HG02852 (cell line): ENCODE measurements around the gene TCEAL2.
A peak's percentile ranks its signal among the peaks of the same experiment; 100 is the strongest.
"Not testable (repeated sequence)": the region's sequence is repeated elsewhere in the genome, so short reads cannot be mapped to it uniquely, and the experiment has no call there.

ENCODE experiments used
- ATAC-seq: cut with Tn5 transposase; IDR thresholded peaks from one replicate; pipeline ENCODE4 v1.9.1; 2021; ENCODE audit warnings: mild to moderate bottlenecking, moderate library complexity; ENCODE audit not compliant: unreplicated experiment

TCEAL2 gene

DNA sequence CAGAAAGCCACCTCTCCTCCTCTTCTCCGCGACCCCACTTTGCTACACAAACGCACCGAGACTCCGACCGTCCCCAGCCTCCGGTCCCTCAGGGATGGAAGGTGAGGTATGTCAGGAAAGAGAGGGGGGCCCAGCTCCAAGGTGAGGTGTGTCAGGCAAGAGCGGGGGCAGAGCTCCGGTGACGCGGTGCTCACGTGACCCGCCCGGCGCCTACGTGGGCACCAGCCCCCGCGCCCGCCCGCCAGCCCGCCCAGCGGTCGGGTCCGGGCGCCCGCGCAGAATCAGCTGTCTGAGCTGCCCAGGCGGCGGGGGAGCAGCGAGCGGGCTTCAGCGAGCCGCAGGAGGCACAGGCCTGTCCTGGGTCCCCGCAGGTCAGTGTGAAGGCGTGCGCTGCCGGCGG lies at the start of gene TCEAL2:
Gene TCEAL2, plus strand, starts transcription at position 244 of the 400 bp plus-strand sequence. CDS start 1,152 bp downstream, outside the sequence.
- not testable (repeated sequence) for ATAC-seq

DNA sequence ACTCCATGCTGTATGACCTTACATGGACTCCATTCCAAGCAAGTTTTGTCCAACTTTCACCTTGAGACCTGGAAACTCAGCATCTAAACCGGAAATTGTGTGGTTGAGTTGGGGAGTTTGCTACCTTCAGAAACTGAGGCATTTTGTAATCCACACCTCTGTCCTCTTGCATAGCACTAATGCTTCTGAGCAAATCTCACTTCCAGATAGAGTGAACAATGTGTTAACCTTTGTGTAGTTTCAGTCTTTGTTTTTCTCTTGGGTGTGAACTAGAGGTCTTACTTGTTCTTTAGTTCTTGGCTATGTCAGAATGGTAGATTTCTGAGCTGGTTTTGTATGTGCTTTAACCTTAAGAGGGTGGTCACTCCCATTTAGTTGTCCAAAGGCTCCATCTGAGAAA lies 48.1 kb upstream of the TCEAL2 start:
- ATAC-seq, result no peak

DNA sequence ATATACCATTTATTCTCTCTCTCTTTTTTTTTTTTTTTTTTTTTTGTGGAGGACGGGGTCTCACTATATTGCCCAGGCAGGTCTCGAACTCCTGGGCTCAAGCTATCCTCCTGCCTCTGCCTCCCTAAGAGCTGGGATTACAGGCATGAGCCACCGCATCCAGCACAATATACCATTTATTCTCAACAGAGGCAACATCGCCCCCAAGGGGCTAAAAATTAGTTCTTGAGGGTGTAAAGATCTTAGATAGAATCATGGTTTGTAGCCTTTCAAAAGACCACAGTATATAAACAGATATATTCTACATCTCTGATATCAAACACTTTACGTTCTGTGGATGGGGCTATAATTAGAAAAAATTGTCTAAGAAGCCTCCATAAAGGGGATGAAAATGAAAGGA lies 39.8 kb upstream of the TCEAL2 start:
- no peak for ATAC-seq

GRCh38 chrX:102113367-102113766 lies 12.1 kb upstream of the TCEAL2 start:
- no peak for ATAC-seq

DNA sequence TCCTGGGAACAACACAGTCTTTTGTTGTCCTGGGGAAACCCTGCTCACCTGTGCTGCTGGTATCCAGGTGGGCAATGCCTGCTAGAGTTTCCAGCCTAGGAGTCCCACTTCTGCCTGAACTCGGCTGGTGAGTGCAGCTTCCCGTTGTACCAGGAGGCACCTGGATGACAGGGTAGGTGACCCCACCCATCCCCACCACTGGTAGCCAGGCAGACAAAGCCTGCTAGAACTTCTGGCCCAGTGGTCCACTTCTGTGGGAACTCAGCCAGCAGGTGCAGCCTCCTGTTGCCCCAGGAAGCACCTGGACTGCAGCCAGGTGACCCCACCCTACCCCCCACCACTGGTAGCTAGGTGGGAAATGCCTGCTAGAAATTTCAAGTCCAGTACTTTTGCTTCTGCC lies 9.7 kb upstream of the TCEAL2 start:
- ATAC-seq, result no peak

- ATAC-seq, result not testable (repeated sequence)
Observed at GRCh38 chrX:102125014-102125413, 465 bp upstream of the TCEAL2 start.

DNA sequence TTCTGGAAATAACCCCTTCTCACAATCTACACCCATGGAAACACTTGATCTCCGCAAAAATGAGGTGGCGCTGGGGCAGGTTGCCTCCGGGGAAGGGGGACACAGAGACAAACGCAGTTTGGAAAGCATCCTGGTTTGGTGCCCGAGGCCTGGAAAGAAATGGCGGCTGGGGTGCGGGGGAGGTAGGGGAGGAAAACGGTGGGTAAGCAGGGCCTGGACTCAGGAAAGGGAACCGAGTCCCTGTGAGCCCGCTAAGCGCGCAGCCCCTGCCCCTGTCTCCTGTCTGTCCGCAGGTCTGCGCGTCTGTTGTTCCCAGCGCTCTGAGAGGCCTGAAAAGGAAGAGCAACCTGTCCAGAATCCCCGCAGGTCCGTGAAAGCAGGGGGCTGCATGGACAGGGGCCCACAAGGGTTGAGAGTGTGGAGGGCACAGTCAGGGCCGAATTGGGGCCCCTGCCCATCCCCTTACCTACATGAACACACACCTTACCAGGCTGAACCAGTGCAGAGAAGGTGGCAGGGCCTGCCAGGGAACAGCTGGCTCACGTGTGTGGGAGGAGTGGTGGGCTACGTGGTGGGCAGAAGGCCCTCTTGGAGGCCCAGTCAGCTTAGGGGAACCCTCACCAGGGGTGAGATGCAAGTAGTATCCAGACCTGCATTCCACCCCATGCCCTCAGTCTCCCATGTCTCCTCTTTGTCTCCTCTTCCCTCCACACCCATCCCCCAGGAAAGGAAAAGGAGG lies 770 bp downstream of the TCEAL2 start:
- ATAC-seq, result not testable (repeated sequence)

- no peak for ATAC-seq
Observed at GRCh38 chrX:102126863-102127262, 1.4 kb downstream of the TCEAL2 start.

GRCh38 chrX:102129473-102129872 lies 4.0 kb downstream of the TCEAL2 start:
- no peak for ATAC-seq

DNA sequence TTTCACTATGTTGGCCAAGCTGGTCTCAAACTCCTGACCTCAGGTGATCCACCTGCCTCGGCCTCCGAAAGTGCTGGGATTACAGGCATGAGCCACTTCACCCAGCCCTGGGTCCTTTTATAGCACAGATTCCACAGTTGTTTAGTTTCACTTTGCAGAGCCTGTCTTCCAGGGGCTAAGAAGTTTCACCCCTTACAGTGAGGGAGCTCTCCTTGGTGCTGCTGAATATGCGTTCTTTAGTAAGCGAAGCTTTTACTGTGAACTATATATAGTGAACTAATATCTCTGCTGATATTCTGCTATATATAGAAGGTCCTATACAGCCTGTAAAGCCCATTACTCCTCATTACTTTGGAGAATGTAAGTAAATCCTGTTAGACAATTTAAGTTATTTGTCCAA lies 12.6 kb downstream of the TCEAL2 start:
- ATAC-seq, result no peak

DNA sequence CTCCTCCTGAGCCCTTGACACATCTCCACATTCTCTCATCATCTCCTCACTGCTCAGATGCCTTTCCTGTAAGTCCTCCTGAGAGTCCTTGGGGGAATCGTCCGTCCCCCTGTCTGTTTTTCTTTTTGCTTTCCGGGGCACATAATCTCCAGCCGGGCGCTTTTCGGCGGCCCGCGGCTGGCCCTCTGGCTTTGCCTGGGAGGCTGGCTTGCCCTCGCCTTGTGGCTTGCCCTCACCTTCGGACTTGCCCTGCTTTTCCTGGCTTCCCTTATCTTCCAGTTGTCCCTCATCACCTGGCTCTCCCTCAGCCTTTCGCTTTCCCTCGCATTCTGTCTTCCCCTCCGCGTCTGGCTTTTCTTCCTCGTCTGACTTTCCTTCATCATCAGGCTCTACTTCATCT lies 15.4 kb downstream of the TCEAL2 start:
- ATAC-seq, result not testable (repeated sequence)

- ATAC-seq, result not testable (repeated sequence)
Observed at GRCh38 chrX:102141631-102142030, 16.2 kb downstream of the TCEAL2 start.

DNA sequence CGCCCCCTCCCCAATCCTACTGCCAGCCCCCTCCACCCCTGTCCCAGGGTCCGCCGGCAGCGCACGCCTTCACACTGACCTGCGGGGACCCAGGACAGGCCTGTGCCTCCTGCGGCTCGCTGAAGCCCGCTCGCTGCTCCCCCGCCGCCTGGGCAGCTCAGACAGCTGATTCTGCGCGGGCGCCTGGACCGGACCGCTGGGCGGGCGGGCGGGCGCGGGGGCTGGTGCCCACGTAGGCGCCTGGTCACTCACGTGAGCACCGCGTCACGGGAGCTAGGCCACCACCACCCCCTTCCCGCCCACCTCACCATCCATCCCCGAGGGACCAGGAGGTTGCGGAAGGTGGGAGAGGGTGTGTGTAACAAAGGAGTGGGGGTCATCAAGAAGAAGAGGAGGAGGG lies 16.8 kb downstream of the TCEAL2 start, which contains the start of gene TCEAL6:
Gene TCEAL6, minus strand, starts transcription at position 208 of the 400 bp plus-strand sequence.
- ATAC-seq, result not testable (repeated sequence)

- ATAC-seq, result no peak
Observed at GRCh38 chrX:102154218-102154860, 28.9 kb downstream of the TCEAL2 start.

DNA sequence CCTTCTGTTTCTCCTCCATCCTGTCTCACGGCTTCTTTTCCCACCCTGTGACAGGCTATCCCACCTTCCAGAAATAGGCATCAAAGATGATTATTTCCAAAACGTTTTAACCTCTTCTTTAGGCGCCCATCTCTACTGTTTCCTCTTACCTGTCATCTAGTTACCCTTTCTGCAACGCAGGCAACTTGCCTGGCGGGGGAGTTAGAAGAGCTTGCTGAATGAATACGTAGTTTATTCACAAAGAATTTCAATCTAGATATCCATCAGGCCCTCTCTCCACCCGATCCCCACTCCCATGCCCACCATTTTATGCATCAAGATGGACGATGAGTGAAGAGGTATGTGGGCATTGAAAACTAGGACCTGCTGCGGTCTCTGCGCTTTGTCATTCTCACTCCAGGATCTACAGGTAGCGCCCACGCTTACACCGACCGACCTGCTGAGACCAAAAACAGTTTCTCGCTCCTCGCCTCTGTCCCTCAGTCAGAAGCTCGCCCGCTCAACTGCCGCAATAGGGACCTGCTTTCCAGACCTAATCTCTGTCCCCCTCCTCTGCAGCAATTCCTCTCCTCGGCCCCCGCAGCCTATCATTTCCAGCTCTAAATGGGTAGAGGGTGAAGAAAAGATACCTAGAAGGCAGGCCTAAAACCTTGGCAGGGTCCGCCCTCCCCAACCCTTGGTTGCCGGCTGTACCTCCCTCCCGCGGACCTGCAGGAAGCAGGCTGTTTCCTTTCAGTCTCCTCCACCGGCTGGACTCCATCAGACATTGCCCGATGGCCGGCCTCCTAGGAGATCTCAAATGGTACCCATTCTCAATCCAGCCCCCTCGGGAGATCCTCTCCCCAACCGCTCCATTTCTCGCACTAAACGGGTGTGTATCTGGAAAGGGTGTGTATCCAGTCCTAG lies 29.7 kb downstream of the TCEAL2 start:
- ATAC-seq, result peak; percentile 39

DNA sequence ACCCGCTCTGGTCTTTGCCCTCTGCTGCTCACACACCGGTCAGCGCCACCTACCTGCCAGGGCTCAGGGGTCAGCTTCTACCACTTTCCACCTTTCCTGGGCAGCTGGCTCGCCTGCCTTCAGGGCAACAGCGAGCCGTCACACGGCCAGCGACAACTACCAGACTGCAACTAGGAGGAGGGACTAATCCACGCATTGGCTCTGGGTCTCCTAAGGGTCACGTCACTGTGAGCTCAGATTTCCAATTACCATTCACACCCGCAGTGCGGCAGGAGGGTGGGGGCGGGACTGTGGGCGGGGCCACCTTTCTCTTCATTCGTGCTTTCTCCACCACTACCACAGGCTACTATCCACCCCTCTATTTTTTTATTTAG lies 30.3 kb downstream of the TCEAL2 start, which contains the start of gene BEX5:
Gene BEX5, minus strand, starts transcription at position 172 of the 374 bp plus-strand sequence. CDS start 1,712 bp downstream, outside the sequence.
- ATAC-seq, result peak; percentile 95
